Activated CD8-positive, alpha-beta T cell treated with anti-CD3 and anti-CD28 coated beads for 36 hours (primary cell): Measurements from ENCODE around the gene MARS1. TPM values are rescaled to one million over a fixed set of nuclear protein-coding genes. Genes with fewer than 3 reads are reported as not detected.

Source experiments
- ATAC-seq: fragments of 200-7000 bp; cut with Tn5 transposase; one replicate; pipeline ENCODE4 v1.10.0; 2021; ENCODE audit warnings: mild to moderate bottlenecking, moderate library complexity
- CTCF ChIA-PET: fragments of 350-600 bp; sonication (Branson Sonifier 250); formaldehyde crosslinking; loops from one replicate; lab custom pipeline; 2021; ENCODE audit warnings: antibody characterized with exemption; lab: Charles Lee
- POLR2A ChIA-PET: fragments of 350-600 bp; sonication (Branson Sonifier 250); formaldehyde crosslinking; loops from one replicate; lab custom pipeline; 2021; ENCODE audit warnings: antibody characterized with exemption; lab: Charles Lee
- DNase-seq: peaks from one replicate; pipeline ENCODE4 v3.0.0-alpha.2; 2020
- H3K27ac Mint-ChIP-seq: one replicate; pipeline ENCODE4 v1.8.0; 2021; ENCODE audit warnings: mild to moderate bottlenecking, mixed read lengths
- H3K27me3 Mint-ChIP-seq: one replicate; pipeline ENCODE4 v1.8.0; 2021; ENCODE audit warnings: mixed read lengths
- H3K36me3 Mint-ChIP-seq: one replicate; pipeline ENCODE4 v1.8.0; 2021; ENCODE audit warnings: low read depth, mixed read lengths
- H3K4me1 Mint-ChIP-seq: one replicate; pipeline ENCODE4 v1.8.0; 2021; ENCODE audit warnings: low read depth, mixed read lengths
- H3K4me3 Mint-ChIP-seq: one replicate; pipeline ENCODE4 v1.8.0; 2021; ENCODE audit warnings: mild to moderate bottlenecking, moderate library complexity, mixed read lengths
- H3K9me3 Mint-ChIP-seq: one replicate; pipeline ENCODE4 v1.8.0; 2021; ENCODE audit warnings: mixed read lengths
- intact Hi-C: fragments of 100-400 bp; cut with micrococcal nuclease; formaldehyde crosslinking; loops from one replicate; pipeline ENCODE4 v1.10.0; 2022
- total RNA-seq, 2 experiments: library from RNA; stranded (reverse); gene quantifications; one replicate each; pipeline ENCODE4 v1.2.3, GENCODE V29; 2021
- TF ChIP-seq, protein P1 (sequence below): fragments of 200-600 bp; IDR thresholded peaks from one replicate; pipeline ENCODE4 v1.8.0; 2022; ENCODE audit warnings: antibody characterized with exemption, mild to moderate bottlenecking

Gene MARS1
- total RNA-seq, 2 experiments from 2014 or later, result 343 to 345 TPM

DNA sequence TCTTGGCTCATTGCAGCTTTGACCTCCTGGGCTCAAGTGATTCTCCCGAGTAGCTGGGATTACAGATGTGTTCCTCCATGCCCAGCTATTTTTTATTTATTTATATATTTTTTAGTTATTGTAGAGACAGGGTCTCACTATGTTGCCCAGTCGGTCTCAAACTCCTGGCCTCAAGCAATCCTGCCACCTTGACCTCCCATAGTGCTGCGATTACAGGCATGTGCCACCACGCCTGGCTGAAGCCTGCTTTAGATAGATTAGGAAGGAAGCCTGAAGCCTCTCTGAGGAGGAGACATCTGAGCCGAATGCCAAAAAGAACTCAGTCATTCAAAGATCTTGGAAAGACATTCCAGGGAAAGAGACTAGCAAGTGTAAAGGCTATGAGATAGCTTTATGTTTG, 43.1 kb upstream of the MARS1 start:
- ChIA-PET POLR2A (interaction anchor here (1.2 kb wide), 1 partner anchor 8 kb away, joined by 3 read pairs; no protein-coding TSS in a partner anchor), CTCF (interaction anchor here (0.9 to 4.3 kb wide), 4 partner anchors 8 to 14 kb away, joined by 4 to 26 read pairs (median 10); partner anchors contain the start of genes INHBC and INHBE)
- no peak overlapping the region for H3K4me3 Mint-ChIP-seq
- H3K9me3 Mint-ChIP-seq, result no peaks in the 10 kb centered on the region
- intact Hi-C loops, result no loop called here
- no peak overlapping the region for H3K27ac Mint-ChIP-seq
- no peak for DNase-seq
- H3K27me3 Mint-ChIP-seq, result peaks cover 3% of the 10 kb centered on the region
- H3K36me3 Mint-ChIP-seq, result peaks cover 3% of the 10 kb centered on the region
- ATAC-seq, result no peak
- TF ChIP-seq, protein P1, sequence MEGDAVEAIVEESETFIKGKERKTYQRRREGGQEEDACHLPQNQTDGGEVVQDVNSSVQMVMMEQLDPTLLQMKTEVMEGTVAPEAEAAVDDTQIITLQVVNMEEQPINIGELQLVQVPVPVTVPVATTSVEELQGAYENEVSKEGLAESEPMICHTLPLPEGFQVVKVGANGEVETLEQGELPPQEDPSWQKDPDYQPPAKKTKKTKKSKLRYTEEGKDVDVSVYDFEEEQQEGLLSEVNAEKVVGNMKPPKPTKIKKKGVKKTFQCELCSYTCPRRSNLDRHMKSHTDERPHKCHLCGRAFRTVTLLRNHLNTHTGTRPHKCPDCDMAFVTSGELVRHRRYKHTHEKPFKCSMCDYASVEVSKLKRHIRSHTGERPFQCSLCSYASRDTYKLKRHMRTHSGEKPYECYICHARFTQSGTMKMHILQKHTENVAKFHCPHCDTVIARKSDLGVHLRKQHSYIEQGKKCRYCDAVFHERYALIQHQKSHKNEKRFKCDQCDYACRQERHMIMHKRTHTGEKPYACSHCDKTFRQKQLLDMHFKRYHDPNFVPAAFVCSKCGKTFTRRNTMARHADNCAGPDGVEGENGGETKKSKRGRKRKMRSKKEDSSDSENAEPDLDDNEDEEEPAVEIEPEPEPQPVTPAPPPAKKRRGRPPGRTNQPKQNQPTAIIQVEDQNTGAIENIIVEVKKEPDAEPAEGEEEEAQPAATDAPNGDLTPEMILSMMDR, result no peak
- no peaks in the 10 kb centered on the region for H3K4me1 Mint-ChIP-seq

DNA sequence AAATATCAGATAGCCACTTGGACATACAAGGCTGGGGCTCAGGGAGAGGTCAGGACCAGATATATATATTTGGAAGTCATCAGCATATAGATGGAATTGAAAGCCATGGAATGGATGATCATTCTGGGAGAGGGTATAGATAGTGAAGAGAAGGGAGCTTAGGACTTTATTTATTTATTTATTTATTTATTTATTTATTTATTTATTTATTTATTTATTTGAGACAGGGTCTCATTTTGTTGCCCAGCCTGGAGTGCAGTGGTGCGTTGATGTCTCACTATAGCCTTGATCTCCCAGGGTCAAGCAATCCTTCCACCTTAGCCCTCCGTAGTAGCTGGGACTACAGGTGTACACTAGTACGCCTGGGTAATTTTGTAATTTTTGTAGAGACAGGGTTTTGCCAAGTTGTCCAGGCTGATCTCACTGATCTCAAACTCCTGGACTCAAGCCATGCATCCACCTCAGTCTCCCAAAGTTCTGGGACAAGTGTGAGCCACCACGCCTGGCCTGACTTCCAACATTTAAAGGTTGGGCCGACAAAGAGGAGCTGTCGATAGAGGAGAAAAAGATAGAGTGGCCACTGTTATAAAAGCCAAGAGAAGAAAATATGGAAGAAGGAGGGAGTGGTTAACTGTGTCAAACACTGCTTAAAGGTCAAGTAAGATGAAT, 41.4 kb upstream of the MARS1 start:
- POLR2A ChIA-PET, result no interaction called here

DNA sequence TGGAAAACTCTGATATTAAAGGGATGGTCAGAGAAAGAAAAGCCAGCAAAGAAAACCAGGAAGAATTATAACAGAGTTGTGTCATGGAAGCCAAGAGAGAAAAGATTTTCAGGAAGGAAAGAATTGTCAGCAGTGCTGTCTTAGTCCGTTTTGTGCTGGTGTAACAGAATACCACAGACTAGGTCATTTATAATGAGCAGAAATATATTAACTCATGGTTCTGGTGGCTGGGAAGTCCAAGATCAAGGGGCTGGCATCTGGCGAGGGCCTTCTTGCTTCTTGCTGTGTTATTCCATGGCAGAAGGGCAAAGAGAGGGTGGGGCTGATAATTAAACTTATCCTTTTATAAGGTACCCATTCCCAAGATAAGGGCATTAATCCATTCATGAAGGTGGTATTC, 39.2 kb upstream of the MARS1 start:
- DNase-seq, result no peak
- POLR2A ChIA-PET, result interaction anchor here (0.8 kb wide), 1 partner anchor 130 kb away, joined by 4 read pairs; no protein-coding TSS in a partner anchor
- TF ChIP-seq, protein P1, result no peak
- intact Hi-C loops, result no loop called here
- Mint-ChIP-seq H3K27ac (no peak overlapping the region), H3K27me3 (no peaks in the 10 kb centered on the region), H3K36me3 (no peaks in the 10 kb centered on the region), H3K9me3 (no peaks in the 10 kb centered on the region), H3K4me3 (no peak overlapping the region), H3K4me1 (peaks cover 5% of the 10 kb centered on the region)
- no peak for ATAC-seq
- CTCF ChIA-PET, result interaction anchor here (2.1 kb wide), 1 partner anchor 10 kb away, joined by 7 read pairs; the partner anchor contains the start of gene GLI1

More for the DNA sequence above, 41.4 kb upstream of the MARS1 start:
- Mint-ChIP-seq H3K27me3 (no peaks in the 10 kb centered on the region), H3K9me3 (no peaks in the 10 kb centered on the region), H3K27ac (no peak overlapping the region), H3K36me3 (peaks cover 3% of the 10 kb centered on the region), H3K4me3 (no peak overlapping the region), H3K4me1 (no peaks in the 10 kb centered on the region)
- CTCF ChIA-PET, result interaction anchor here (1.4 to 4.3 kb wide), 3 partner anchors 9 to 204 kb away, joined by 3 to 26 read pairs (median 6); partner anchors contain the start of gene INHBE
- intact Hi-C loops, result no loop called here
- ATAC-seq (no peak), DNase-seq (no peak)
- TF ChIP-seq, protein P1, result no peak

GRCh38 chr12:57449375-57449774, 38.5 kb upstream of the MARS1 start:
- Mint-ChIP-seq H3K4me1 (peaks cover 6% of the 10 kb centered on the region), H3K27me3 (no peaks in the 10 kb centered on the region), H3K4me3 (no peak overlapping the region), H3K9me3 (no peaks in the 10 kb centered on the region), H3K36me3 (no peaks in the 10 kb centered on the region), H3K27ac (no peak overlapping the region)
- DNase-seq, result no peak
- intact Hi-C loops, result no loop called here
- ChIA-PET POLR2A (no interaction called here), CTCF (interaction anchor here (1.4 kb wide), 1 partner anchor 9 kb away, joined by 4 read pairs; no protein-coding TSS in a partner anchor)
- no peak for ATAC-seq
- TF ChIP-seq, protein P1, result no peak

- POLR2A ChIA-PET, result interaction anchor here (1.0 to 1.8 kb wide), 2 partner anchors 11 to 17 kb away, joined by 3 to 8 read pairs; no protein-coding TSS in a partner anchor
- Mint-ChIP-seq H3K27ac (no peak overlapping the region), H3K27me3 (no peaks in the 10 kb centered on the region), H3K36me3 (no peaks in the 10 kb centered on the region), H3K9me3 (no peaks in the 10 kb centered on the region), H3K4me1 (peaks cover 11% of the 10 kb centered on the region), H3K4me3 (no peak overlapping the region)
- DNase-seq, result no peak
- intact Hi-C loops, result loop anchor here (10.0 kb wide), 1 partner anchor 145 kb away; no protein-coding TSS in a partner anchor
- TF ChIP-seq, protein P1, result no peak
- CTCF ChIA-PET, result interaction anchor here (1.4 to 7.1 kb wide), 5 partner anchors 8 to 208 kb away, joined by 3 to 38 read pairs (median 6); partner anchors contain the start of gene GLI1
- no peak for ATAC-seq
Measured at GRCh38 chr12:57450057-57450456, 37.8 kb upstream of the MARS1 start.
